Measurements from ENCODE around the gene TIGD2.

Gene TIGD2

GRCh38 chr4:89160806-89161205, 49.5 kb downstream of the TIGD2 start:
- DNase-seq (ENCODE audit: insufficient read length, low spot score) (no peak), FAIRE-seq (no peak)

DNA sequence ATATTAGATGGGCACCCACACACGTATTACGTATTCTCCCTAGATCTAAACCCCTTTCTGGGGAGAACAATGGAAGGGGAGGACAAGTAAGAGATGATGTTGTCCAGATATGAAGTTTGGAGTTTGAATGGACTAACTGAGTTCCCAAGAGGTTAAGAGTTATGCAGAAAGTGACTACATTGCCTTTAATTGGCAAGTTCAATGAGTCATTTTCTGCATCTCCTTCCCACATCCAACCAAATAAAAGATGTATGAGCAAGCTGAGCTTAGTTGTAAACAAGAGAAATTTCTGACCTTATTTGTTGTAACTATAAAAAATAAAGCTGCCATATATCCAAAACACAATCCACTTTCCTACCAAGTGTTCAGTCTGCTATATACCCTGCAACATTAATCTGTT, 50.5 kb downstream of the TIGD2 start:
- no peak for DNase-seq (ENCODE audit: insufficient read length, low spot score)
- FAIRE-seq = no peak

DNA sequence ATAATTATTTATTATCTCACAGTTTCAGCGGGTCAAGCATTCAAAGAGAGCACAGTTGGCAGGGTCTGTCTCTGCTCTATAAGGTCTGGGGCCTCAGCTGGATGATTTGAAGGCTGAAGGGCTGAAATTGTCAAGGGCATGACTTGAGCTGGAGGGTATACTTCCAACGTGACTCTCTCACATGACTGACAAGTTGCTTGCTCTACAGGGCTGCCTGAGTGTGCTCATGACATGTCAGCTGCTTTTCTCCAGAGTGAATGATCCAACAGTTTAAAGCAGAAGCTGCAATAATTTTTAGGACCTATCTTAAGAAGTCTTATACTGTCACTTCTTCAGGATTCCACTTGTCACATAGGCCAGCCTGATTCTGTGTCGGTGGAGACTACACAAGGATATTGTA, 51.2 kb downstream of the TIGD2 start:
- DNase-seq (ENCODE audit: insufficient read length, low spot score) (no peak), FAIRE-seq (no peak)

- FAIRE-seq = no peak
- DNase-seq (ENCODE audit: insufficient read length, low spot score) = no peak
These were observed 51.7 kb downstream of the TIGD2 start for GRCh38 chr4:89162987-89163386.

DNA sequence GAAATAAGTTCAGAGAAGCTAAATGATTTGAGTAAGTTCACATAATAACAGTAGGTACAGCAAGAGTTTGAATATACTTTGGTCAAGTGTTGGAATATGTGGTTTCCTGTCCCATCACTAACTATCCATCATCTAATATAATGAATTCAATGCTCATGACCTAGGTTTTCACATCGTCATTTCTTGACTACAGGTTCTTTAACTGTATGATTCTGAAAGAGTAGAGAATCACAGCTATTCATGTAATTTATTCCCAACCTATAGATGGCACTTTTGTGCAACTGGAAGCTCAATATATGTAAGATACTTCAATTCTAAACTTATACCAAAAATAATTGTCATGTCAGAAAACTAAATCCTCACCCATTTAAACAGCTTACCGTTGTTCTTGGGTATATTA, 53.1 kb downstream of the TIGD2 start:
- no peak for DNase-seq (ENCODE audit: insufficient read length, low spot score)
- FAIRE-seq = no peak
